ENCODE results near the gene KCNJ12.

- TF ChIP-seq POLR2AphosphoS5 (IDR thresholded peaks at IDR 0.05; ENCODE audit: low read depth, low read length) (no peak), TAF1 (IDR thresholded peaks at IDR 0.05; ENCODE audit: borderline replicate concordance, insufficient read depth, low read length) (no peak)
- TF ChIP-seq, protein P1, sequence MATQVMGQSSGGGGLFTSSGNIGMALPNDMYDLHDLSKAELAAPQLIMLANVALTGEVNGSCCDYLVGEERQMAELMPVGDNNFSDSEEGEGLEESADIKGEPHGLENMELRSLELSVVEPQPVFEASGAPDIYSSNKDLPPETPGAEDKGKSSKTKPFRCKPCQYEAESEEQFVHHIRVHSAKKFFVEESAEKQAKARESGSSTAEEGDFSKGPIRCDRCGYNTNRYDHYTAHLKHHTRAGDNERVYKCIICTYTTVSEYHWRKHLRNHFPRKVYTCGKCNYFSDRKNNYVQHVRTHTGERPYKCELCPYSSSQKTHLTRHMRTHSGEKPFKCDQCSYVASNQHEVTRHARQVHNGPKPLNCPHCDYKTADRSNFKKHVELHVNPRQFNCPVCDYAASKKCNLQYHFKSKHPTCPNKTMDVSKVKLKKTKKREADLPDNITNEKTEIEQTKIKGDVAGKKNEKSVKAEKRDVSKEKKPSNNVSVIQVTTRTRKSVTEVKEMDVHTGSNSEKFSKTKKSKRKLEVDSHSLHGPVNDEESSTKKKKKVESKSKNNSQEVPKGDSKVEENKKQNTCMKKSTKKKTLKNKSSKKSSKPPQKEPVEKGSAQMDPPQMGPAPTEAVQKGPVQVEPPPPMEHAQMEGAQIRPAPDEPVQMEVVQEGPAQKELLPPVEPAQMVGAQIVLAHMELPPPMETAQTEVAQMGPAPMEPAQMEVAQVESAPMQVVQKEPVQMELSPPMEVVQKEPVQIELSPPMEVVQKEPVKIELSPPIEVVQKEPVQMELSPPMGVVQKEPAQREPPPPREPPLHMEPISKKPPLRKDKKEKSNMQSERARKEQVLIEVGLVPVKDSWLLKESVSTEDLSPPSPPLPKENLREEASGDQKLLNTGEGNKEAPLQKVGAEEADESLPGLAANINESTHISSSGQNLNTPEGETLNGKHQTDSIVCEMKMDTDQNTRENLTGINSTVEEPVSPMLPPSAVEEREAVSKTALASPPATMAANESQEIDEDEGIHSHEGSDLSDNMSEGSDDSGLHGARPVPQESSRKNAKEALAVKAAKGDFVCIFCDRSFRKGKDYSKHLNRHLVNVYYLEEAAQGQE (IDR thresholded peaks at IDR 0.05; ENCODE audit: insufficient read depth in 1 of 2, low read depth in 2 of 2, low read length in 2 of 2) = no peak
These were observed 87.1 kb downstream of the KCNJ12 start for GRCh38 chr17:21463204-21463661.

Data from PFSK-1 (cell line).